HK-2 (cell line): ENCODE results near the gene POLR1B.
A peak's percentile ranks its signal among the peaks of the same experiment; 100 is the strongest.
"Not testable (repeated sequence)": the region's sequence is repeated elsewhere in the genome, so short reads cannot be mapped to it uniquely, and the experiment has no call there.

Source experiments
- DNase-seq: peaks from one replicate; pipeline ENCODE4 v3.0.0-alpha.2; 2018; ENCODE audit not compliant: unreplicated experiment

Gene POLR1B

DNA sequence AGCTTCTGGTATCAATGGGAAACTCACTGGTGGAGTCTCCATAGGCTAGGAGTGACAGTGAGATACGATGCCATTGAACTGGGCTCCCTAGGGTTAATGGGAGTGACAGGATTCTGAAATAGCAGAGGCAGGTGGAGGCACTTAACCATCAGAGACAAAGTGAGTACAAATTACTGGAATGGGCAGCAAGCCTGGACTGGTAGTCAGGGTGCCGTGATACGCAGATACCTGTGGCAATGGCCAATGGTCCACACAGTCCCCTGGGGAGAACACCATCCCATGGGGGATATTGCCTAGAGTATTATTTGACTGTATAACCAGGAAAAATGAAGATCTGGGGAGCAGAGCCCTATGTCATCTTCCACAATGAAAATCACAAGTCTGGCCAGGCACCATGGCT is 59.5 kb downstream of the POLR1B start:
- DNase-seq, result no peak

DNA sequence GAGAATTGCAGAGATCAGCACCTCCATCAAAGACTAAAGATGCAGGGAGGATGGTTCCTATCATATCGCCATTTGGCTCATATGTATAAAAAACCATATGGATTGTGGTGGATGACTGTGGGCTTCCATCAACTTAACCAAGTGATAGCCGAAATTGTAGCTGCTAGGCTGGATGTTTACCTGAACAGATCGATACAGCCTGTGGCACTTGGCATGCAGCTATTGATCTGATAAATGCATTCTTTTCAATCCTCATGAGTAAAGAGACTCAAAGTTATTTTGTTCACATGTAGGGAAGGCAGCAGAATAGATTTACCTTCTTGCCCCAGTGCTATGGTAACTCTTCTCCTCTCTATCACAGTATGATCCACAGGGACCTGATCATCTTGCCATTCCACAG is 60.7 kb downstream of the POLR1B start:
- no peak for DNase-seq

DNA sequence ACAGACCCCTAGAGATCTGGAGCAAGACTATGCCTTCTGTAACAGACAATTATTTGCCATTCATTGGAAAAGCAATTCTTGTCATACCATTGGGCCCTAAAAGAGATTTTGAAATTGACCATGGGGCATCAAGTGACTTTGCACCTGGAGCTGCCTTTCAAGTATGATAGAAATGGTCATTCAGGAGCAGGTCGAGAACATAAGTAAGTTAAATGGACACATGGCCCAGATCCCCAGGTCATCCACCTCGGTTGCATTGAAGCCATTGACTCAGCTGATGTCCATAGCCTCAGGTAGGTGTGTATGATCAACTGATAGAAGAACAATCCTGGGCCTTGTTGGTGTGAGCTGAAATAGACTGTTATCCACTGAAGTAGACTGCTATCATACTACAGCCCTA is 61.5 kb downstream of the POLR1B start:
- no peak for DNase-seq

DNA sequence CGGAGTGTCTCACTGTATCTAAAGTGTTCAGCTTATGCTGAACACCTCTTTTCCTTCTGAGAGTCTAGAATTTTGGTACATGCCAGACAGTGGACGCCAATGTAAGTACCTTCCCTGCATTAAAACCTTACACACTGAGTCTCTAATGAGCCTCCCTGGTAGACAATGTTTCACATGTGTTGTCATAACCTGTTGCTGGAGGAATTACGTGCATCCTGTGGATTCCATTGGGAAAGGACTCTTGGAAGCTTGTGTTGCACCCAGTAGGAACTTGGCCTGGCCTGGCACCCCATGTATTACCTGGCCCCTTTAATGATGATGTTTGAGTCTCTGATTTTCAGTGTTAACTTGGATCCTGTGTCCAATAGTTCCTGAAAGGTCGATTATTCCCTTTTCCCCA is 62.7 kb downstream of the POLR1B start:
- no peak for DNase-seq

DNA sequence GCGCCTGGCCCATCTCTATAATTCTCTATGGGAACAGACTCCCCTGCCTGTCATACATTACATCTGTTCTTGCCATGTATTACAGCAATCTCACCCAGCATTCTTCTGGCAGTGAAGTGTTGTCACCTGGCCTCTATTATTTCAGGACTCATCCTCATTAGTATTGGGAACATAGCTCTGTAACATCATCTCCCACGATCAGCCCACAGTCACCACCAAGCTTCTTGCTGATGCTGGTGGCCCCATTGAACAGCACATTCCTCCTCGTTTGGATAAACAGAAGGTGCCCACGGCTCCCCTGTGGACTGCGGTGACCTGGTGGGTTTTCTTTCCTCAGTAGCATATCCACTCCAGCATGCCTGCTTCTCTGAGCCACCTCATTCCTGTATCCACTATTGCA is 63.7 kb downstream of the POLR1B start:
- DNase-seq, result no peak

DNA sequence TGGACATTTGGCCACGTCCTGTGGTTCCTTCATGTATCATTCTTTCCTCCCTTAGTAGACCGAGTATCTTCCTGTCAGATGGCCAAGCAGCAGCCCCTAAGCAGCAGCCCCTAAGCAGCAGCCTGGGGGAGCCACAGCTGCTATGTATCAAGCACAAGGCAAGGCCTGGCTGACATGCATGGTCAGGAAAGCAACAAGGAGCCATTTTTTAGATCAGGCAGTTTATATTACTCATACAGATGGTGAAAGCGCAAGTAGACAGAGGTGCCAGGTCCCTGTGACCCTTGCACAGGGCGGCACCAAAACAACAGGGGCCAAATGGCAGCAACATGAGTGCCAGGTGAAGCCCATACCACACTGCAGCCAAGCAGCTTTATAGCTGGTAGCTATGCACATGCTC is 64.3 kb downstream of the POLR1B start:
- no peak for DNase-seq

DNA sequence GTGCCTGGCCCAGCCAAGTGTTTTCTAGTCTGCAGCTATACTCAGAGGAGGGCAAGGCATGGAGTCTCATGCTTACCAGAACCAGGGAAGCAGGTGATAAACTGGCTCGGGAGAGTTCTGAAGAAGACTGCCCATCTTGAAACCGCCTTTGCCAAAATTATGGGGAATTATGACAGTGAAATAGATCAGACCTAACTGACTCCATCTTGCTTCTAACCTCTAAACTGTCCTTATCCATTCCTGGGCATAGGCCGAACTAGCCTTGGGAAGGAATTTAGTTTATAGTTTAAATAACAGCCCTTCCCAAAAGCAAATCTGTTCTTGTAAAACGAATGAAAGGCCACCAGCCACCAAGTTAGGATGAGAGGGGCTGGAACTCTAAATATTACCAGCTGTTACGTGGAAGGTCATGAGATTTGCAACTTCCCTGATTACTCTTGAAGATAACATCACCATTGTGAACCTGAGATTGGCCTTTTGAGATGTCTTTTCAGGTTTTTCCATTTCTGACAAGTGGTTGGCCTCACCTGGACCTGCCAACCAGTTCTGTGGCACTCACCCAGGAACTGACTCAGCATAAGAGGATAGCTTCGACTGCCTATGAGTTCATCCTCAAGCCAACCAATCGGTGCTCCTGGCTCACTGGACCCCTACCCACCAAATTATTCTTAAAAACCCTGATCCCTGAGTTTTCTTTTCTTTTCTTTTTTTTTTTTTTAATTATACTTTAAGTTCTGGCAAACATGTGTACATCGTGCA is 65.6 kb downstream of the POLR1B start:
- DNase-seq, result no peak

DNA sequence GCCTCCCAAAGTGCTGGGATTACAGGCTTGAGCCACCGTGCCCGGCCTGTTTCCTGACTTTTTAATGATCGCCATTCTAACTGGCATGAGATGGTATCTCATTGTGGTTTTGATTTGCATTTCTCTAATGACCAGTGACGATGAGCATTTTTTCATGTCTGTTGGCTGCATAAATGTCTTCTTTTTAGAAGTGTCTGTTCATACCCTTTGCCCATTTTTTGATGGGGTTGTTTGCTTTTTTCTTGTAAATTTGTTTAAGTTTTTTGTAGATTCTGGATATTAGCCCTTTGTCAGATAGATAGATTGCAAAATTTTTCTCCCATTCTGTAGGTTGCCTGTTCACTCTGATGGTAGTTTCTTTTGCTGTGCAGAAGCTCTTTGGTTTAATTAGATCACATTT is 67.1 kb downstream of the POLR1B start:
- DNase-seq, result not testable (repeated sequence)

DNA sequence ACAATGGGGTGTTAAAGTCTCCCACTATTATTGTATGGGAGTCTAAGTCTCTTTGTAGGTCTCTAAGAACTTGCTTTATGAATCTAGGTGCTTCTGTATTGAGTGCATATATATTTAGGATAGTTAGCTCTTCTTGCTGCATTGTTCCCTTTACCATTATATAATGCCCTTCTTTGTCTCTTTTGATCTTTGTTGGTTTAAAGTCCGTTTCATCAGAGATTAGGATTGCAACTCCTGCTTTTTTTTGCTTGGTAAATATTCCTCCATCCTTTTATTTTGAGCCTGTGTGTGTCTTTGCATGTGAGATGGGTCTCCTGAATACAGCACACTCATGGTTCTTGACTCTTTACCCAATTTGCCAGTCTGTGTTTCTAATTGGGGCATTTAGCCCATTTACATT is 70.0 kb downstream of the POLR1B start:
- DNase-seq, result not testable (repeated sequence)

DNA sequence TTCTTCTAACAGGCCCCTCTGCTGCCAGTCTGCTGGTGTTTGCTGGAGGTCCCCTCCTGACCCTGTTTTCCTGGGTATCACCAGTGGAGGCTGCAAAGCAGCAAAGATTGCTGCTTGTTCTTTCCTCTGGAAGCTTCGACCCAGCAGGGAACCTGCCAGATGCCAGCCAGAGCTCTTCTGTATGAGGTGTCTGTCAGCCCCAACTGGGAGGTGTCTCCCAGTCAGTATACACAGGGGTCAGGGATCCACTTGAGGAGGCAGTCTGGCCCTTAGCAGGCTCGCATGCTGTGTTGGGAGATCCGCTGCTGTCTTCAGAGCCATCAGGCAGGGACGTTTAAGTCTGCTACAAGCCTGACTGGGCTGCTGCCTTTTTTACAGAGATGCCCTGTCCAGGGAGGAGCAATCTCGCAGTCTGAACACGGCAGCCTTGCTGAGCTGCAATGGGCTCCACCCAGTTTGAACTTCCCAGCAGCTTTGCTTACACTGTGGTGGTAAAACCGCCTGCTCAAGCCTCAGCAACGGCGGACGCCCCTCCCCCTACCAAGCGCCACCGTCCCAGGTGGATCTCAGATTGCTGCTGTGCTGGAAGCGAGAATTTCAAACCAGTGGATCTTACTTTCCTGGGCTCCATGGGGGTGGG is 72.1 kb downstream of the POLR1B start:
- no peak for DNase-seq

DNA sequence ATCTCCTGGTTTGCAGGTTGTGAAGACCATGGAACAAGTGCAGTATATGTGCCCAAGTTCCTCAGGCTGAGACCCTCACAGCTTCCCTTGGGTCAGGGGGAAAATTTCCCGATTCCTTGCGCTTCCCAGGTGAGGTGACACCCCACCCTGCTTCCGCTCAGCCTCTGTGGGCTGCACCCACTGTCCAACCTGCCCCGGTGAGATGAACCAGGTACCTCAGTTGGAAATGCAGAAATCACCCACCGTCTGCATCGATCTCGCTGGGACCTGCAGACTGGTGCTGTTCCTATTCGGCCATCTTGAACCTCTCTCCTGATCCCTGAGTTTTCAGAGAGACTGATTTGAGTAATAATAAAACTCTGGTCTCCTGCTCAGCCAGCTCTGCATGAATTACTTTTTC is 72.8 kb downstream of the POLR1B start:
- no peak for DNase-seq

DNA sequence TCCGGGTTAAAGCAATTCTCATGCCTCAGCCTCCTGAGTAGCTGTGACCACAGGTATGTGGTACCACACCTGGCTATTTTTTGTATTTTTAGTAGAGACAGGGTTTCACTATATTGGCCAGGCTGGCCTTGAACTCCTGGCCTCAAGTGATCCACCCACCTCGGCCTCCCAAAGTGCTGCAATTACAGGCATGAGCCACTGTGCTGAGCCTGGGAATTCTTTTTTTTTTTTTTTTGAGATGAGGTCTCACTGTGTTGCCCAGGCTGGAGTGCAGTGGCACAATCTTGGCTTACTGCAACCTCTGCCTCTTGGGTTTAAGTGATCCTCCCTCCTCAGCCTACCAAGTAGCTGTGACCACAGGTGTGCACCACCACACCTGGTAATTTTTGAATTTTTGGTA is 73.5 kb downstream of the POLR1B start:
- DNase-seq, result not testable (repeated sequence)

DNA sequence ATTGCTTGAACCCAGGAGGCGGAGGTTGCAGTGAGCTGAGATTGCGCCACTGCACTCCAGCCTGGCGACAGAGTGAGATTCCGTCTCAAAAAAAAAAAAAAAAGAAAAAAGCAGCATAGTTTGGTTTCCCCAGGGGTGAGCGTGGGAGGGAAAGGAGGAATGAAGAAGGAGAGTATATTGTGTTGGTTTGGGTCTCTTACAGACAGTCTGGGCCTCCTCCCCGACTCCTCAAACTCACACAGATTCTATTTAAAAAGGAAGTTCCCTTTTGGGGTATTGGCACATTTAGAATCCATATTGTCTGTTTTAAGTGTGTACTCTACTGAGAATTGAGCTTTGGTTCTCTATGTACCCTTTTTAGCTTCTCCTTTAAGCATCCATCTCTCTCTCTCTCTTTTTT is 76.1 kb downstream of the POLR1B start:
- no peak for DNase-seq

DNA sequence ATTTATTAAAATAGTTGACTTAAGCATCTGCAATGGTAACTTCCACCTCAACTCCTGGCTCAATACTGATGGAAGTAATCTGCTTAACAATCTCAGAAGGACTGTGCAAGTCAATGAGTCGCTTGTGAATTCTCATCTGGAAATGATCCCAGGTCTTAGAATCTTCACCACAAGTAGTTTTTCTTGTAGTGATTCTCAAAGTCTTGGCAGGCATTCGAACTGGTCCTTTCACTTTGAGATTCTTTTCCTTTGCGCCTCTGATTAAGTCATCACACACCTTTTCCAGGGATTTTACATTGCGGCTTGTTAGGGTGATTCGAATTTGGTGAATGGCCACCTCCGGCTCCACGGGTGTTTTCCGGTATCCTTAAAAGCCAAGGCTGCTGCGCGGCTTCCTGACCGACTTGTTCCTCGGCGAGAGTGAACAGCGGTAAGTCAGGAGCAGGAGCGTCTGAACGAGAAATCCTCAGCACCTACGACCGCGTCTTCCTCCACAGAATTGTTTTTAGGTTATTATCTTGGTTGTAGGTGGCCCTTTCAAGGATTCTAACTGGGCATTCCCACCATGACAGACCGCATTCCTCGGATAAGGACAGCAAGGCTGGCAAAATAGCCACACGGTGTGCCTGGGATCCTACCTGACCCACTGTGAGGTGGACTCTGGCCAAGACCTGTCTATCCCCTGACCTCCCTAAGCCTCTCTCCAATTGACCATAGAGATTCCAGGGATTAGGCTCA is 79.7 kb downstream of the POLR1B start:
- DNase-seq, result no peak

DNA sequence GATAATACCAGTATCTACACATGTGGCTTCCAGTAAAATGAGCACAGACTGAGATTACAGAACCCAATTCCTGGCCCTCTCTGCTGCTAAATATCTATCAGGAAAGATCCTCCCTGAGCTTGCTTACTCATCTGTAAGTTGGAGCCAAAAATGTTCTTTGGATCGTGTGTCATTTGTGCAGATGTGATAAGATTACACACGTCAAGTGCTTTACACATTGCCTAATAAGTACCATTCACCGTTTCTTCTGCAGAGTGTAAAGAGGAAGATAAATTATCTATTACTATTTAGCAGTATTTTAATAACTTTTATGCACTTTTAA is 80.2 kb downstream of the POLR1B start:
- DNase-seq, result no peak

DNA sequence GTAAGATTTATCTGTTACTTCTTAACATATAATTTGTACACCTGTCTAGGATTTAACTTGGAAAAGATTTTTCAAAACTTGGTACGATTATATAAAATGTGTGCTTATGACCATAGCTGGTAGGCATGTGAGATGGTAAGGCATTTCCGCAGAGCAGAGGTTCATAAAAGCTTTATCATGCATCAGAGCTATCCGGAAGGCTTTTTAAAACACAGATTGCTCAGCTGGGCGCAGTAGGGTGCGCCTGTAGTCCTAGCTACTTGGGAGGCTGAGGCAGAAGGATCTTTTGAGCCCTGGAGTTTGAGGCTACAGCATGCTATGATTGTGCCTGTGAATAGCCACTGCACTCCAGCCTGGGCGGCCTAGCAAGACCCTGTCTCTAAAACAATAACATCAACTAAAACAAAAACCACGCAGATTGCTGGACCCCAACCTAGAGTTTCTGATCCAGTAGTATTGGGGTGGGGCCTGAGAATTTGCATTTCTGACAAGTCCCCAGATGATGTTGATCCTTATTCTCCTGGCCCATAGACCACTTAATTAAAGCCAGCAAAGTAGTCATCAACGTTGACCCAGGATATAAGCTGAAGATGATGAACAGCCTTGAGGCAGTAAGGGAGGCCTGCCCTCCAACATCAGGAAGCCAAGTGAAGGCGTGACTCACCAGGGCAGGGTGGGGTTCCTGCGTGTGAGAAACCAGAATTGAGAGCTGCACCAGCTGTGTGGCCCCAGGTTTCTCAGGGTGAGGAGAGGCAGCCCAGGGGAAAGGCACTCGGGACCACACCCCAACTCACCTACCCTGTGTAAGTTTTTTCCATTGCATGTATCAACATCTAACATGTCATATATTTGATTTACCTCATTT is 81.9 kb downstream of the POLR1B start:
- DNase-seq, result no peak

DNA sequence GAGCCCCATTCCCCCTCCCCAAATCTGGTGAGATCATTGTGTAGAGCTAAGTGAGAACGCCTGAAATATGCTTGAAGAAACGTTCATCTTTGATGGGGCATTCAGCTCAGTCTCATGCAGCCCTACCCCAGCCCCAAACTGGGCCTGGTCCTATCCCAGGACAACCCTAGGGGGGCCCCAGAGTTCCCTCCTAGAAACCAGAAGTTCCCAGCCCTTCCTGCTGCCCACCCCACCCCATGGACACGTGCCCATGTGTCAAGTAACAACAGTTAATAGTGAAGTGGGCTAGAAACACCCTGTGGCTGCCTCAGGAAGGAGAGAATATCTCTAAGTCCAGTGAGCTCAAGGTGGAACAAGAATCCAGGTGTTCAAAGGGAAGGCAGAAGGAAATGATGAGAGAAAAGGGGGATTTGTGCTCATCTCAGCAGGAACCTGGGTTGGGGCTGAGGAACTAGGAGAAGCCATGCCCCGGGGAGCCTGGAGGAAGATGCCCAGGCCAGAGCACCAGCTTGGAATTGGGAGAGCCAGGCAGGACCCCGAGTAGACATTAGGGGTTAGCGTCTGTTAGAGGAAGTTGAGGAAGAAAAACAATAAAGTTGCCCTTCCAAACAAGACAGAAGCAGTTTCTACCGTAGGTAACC is 83.3 kb downstream of the POLR1B start:
- DNase-seq, result no peak

DNA sequence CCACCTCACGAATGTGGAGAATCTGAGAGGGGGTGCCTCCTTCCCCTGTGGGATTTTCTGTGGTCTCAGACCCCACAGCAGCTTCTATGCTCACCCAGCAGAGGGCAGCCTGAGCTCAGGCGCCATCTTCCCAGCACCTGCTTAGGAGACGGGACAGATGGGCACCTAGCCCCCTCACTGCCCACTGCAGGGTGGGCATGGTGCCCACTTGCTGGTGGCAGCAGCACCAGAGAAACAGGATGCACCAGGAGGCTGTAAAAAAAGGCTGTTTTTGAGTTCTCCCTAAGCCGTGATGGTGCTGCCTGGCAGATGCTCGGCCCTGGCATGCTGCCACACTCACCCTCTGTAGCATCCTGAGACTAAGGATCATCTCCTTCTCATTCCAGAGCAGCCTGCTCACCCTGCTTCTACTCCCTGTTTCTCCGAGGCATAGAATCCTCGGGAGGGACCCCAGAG is 84.4 kb downstream of the POLR1B start:
- peak; percentile 68 for DNase-seq
